ENCODE data around the gene DLG2. TPM values are rescaled to one million over a fixed set of nuclear protein-coding genes. Genes with fewer than 3 reads are reported as not detected.
"Not testable (repeated sequence)": the region's sequence is repeated elsewhere in the genome, so short reads cannot be mapped to it uniquely, and the experiment has no call there.

The DLG2 gene
- total and polyA plus RNA-seq, 2 donors = 3.4 to 42.4 TPM

DNA sequence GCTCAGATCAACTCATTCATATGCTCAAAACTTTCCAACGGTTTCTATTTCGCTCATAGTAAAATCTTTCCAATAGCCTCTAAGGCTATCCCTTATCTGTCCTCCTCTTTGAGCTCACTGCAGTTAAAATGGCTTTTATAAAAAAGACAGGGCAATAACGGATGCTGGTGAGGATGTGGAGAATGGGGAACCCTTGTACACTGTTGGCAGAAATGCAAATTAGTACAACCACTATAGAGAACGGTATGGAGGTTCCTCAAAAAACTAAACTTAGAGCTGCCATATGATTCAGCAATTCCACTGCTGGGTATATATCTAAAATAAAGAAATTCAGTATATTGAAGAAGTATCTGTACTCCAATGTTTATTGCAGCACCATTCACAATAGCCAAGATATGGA lies 345.6 kb downstream of the DLG2 start:
- DNase-seq (ENCODE audit: extremely low spot score) = no peak
- Histone ChIP-seq H3K27ac (ENCODE audit: low read depth) (no peak overlapping the region), H3K4me3 (ENCODE audit: low read depth, low read length) (no peak overlapping the region), H3K4me1 (ENCODE audit: insufficient read depth) (no peaks in the 10 kb centered on the region), H3K36me3 (ENCODE audit: insufficient read depth) (no peaks in the 10 kb centered on the region)
- WGBS = 90% methylated on average over 4 of the region's 4 CpGs

DNA sequence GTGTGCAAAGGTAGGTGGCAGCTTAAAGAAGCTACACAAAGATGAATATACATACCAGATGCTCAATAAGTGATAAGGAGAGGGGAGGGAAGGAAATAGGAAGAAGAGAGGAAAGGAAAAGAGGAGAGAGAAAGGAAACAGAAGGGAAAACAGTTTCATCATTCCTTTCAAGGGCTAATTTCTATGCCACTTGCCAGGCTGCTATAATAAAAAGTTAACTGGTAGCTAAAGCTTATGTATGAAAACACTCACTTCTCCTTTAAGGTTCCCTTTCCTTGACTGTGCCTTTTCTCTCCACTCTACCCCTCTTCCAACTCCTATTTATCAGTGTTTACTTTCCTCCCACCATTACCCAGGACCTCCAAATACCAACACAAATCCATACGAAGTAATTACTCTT lies 347.9 kb downstream of the DLG2 start:
- H3K27ac ChIP-seq (ENCODE audit: low read depth) = no peak overlapping the region
- no peak overlapping the region for H3K4me3 ChIP-seq (ENCODE audit: low read depth, low read length)
- H3K4me1 ChIP-seq (ENCODE audit: insufficient read depth) = no peaks in the 10 kb centered on the region
- WGBS = 59% methylated on average over 1 of the region's 1 CpG
- H3K36me3 ChIP-seq (ENCODE audit: insufficient read depth) = no peaks in the 10 kb centered on the region
- no peak for DNase-seq (ENCODE audit: extremely low spot score)

DNA sequence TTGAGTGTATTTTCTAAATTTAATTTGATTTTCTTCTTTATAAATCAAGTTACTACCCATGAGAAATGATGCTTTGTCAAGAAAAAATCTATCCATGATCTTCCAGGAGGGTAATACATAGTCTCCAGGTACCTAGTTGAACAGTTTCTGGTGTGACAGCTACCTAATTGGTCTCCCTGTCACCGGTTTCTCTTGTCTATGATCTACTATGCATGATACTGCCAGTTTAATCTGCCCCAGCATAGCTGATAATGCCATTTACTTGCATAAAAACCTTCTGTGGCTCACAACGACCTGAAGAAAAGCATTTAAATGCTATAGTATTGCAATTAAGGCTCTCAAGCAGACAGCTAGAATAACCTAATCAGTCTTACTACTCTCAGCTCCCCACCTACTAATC lies 349.5 kb downstream of the DLG2 start:
- DNase-seq (ENCODE audit: extremely low spot score) = no peak
- Histone ChIP-seq H3K4me3 (ENCODE audit: low read depth, low read length) (no peak overlapping the region), H3K27ac (ENCODE audit: low read depth) (no peak overlapping the region), H3K4me1 (ENCODE audit: insufficient read depth) (no peaks in the 10 kb centered on the region), H3K36me3 (ENCODE audit: insufficient read depth) (no peaks in the 10 kb centered on the region)
- 57% methylated on average over 2 of the region's 2 CpGs for WGBS

DNA sequence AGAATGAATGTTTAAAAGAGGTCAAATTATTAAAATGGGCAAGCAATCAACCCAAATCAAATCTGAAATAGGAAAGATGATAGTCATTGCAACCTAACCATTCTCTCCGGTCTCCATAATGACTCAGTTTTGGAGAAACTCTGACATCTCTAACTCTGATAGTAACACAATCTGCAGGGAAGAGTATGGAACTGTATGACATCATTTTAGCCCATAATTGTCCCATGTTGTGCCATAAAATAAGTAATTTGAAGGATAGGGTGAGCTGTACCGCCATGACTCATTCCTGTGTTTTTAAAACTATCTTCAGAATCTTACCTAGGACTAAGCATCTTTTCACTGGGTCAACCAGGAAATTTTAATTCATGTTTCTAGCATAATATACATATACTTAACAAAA lies 350.8 kb downstream of the DLG2 start:
- no peak for DNase-seq (ENCODE audit: extremely low spot score)
- 96% methylated on average over 2 of the region's 2 CpGs for WGBS
- no peaks in the 10 kb centered on the region for H3K4me1 ChIP-seq (ENCODE audit: insufficient read depth)
- H3K27ac ChIP-seq (ENCODE audit: low read depth) = no peak overlapping the region
- no peak overlapping the region for H3K4me3 ChIP-seq (ENCODE audit: low read depth, low read length)
- H3K36me3 ChIP-seq (ENCODE audit: insufficient read depth) = no peaks in the 10 kb centered on the region

- H3K4me3 ChIP-seq (ENCODE audit: low read depth, low read length); DNase-seq (ENCODE audit: extremely low spot score); H3K27ac ChIP-seq (ENCODE audit: low read depth); H3K36me3 ChIP-seq (ENCODE audit: insufficient read depth); H3K4me1 ChIP-seq (ENCODE audit: insufficient read depth): not testable (repeated sequence)
- 91% methylated on average over 2 of the region's 2 CpGs for WGBS
Measured at GRCh38 chr11:85270315-85270714, 356.8 kb downstream of the DLG2 start.

GRCh38 chr11:85269109-85269508 lies 358.0 kb downstream of the DLG2 start:
- Histone ChIP-seq H3K27ac (ENCODE audit: low read depth) (no peak overlapping the region), H3K4me1 (ENCODE audit: insufficient read depth) (no peaks in the 10 kb centered on the region), H3K4me3 (ENCODE audit: low read depth, low read length) (no peak overlapping the region)

DNA sequence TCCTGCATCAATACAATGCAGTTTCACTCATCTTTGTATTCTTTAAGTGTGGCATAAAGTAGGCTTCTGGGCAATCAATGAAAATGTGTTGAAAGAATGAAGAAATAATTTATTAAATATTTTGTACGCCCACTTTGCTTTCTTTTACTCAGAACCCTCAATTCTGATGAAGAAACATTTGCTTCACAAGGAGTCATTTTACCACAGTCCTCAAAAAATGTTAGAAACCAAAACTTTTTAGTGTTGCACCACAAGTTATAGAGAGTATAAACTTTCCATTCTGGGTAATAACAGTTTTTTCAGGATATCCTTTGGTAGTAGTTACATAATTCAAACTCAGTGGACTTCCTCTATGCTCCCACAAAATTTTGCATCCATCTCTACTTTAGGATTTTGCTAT lies 360.5 kb downstream of the DLG2 start:
- Histone ChIP-seq H3K27ac (ENCODE audit: low read depth) (no peak overlapping the region), H3K36me3 (ENCODE audit: insufficient read depth) (no peaks in the 10 kb centered on the region), H3K4me3 (ENCODE audit: low read depth, low read length) (no peak overlapping the region), H3K4me1 (ENCODE audit: insufficient read depth) (no peaks in the 10 kb centered on the region)
- DNase-seq (ENCODE audit: extremely low spot score) = no peak
- WGBS = 96% methylated on average over 1 of the region's 1 CpG

More at GRCh38 chr11:85269109-85269508, 358.0 kb downstream of the DLG2 start:
- H3K36me3 ChIP-seq (ENCODE audit: insufficient read depth) = no peaks in the 10 kb centered on the region
- DNase-seq (ENCODE audit: extremely low spot score) = no peak

DNA sequence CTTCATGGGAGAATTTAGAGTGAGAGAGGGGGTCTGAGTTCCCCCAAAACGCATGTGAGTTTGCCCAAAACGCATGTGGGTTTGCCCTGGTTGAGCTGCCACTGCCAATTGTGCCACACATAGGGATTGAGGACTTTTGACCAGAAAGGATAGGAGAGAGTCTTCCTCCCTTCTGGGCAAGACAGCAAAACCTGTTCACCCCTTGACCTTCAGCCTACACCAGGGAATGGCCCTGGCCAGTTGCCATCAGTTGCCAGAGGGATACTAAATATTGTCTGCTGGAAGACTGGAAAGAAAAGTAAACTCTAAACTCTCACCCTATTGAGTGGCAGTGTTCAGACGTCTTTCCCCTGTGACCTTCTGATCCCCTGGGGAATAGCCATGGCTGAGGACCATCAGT lies 363.8 kb downstream of the DLG2 start:
- 88% methylated on average over 3 of the region's 3 CpGs for WGBS
- H3K4me1 ChIP-seq (ENCODE audit: insufficient read depth) = no peaks in the 10 kb centered on the region
- H3K27ac ChIP-seq (ENCODE audit: low read depth) = no peak overlapping the region
- no peak overlapping the region for H3K4me3 ChIP-seq (ENCODE audit: low read depth, low read length)
- no peaks in the 10 kb centered on the region for H3K36me3 ChIP-seq (ENCODE audit: insufficient read depth)
- no peak for DNase-seq (ENCODE audit: extremely low spot score)

DNA sequence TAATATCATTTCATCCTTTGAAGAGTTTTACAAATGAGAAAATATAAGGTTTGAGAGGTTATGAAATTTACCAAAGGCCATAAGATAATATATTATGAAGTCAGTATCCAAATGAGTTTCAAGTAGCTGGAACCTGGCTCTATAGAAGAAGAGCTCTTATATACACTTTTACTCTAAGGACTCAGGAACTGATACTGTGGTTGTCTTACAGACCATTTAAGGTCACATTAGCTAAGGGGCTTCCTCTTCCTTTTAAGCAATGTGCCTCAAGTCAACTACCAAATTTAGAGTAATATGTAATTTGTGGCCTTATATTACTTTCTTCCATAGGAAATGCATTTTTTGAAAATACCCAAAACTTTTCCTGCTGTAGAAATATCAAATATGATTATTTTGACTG lies 369.3 kb downstream of the DLG2 start:
- Histone ChIP-seq H3K4me1 (ENCODE audit: insufficient read depth) (no peaks in the 10 kb centered on the region), H3K27ac (ENCODE audit: low read depth) (no peak overlapping the region), H3K36me3 (ENCODE audit: insufficient read depth) (no peaks in the 10 kb centered on the region), H3K4me3 (ENCODE audit: low read depth, low read length) (no peak overlapping the region)
- no peak for DNase-seq (ENCODE audit: extremely low spot score)

DNA sequence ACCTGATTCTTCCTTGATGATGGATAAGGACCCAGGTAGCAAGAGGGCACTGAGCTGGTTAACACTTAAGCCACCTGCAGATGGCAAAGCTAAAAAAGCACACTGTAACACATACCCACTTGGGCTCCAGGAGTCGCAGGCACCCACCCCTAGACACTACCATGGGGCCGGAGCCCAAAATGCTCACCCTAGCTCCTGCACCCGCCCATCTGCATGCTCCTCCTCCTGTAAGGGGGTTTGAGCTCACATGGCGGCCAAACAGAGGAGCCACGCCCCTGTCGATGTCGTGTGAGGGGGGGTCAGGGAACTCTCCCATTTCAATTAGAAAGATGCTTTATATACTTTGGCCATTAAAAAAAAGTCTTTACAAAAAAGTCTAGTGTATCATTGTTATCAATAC lies 370.7 kb downstream of the DLG2 start:
- Histone ChIP-seq H3K4me3 (ENCODE audit: low read depth, low read length) (no peak overlapping the region), H3K27ac (ENCODE audit: low read depth) (no peak overlapping the region), H3K4me1 (ENCODE audit: insufficient read depth) (no peaks in the 10 kb centered on the region), H3K36me3 (ENCODE audit: insufficient read depth) (no peaks in the 10 kb centered on the region)
- no peak for DNase-seq (ENCODE audit: extremely low spot score)
- 94% methylated on average over 7 of the region's 7 CpGs for WGBS

DNA sequence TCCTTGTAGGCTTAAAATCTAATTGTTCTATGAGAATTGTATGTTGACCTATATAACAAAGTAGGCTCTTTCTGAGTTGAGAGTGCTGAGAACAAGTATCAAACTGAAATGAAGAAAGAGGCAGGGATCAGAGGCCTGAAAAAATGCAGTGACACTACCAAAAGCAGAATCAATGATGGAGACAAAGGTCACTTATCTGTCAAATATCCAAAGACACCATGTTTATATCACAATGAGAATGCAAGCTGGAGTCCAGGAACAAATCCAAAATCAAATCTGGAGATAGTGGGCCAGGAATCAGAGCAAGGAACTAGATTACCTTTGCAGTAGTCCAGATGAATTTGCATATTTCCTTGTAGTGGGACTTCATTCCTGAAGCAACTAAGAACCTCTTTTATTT lies 377.7 kb downstream of the DLG2 start:
- DNase-seq (ENCODE audit: extremely low spot score) = no peak
- Histone ChIP-seq H3K4me1 (ENCODE audit: insufficient read depth) (no peaks in the 10 kb centered on the region), H3K27ac (ENCODE audit: low read depth) (no peak overlapping the region), H3K36me3 (ENCODE audit: insufficient read depth) (no peaks in the 10 kb centered on the region), H3K4me3 (ENCODE audit: low read depth, low read length) (no peak overlapping the region)

DNA sequence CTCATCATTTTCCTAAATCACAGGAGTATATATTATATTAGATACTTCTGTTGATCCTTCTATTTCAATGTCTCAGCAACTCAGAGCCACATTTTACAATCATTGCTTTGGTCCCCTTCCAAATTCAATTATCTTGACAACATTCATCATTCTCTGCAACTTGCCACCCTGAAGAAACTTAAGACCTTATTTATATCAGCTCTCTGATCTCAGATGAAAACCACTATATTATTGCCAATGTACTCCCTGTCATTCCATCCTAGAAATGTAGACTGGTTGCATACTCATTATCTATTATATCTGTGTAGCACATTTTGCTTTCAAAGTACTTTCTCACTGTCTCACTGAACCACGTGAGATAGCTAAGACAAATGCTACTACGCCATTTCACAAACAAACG lies 379.3 kb downstream of the DLG2 start:
- 93% methylated on average over 3 of the region's 3 CpGs for WGBS
- H3K4me3 ChIP-seq (ENCODE audit: low read depth, low read length) = no peak overlapping the region
- no peaks in the 10 kb centered on the region for H3K4me1 ChIP-seq (ENCODE audit: insufficient read depth)
- no peaks in the 10 kb centered on the region for H3K36me3 ChIP-seq (ENCODE audit: insufficient read depth)
- H3K27ac ChIP-seq (ENCODE audit: low read depth) = no peak overlapping the region
- no peak for DNase-seq (ENCODE audit: extremely low spot score)

GRCh38 chr11:85238906-85239305 lies 388.2 kb downstream of the DLG2 start:
- Histone ChIP-seq H3K36me3 (ENCODE audit: insufficient read depth) (no peaks in the 10 kb centered on the region), H3K27ac (ENCODE audit: low read depth) (no peak overlapping the region), H3K4me3 (ENCODE audit: low read depth, low read length) (no peak overlapping the region), H3K4me1 (ENCODE audit: insufficient read depth) (no peaks in the 10 kb centered on the region)
- WGBS = 95% methylated on average over 1 of the region's 1 CpG
- no peak for DNase-seq (ENCODE audit: extremely low spot score)

DNA sequence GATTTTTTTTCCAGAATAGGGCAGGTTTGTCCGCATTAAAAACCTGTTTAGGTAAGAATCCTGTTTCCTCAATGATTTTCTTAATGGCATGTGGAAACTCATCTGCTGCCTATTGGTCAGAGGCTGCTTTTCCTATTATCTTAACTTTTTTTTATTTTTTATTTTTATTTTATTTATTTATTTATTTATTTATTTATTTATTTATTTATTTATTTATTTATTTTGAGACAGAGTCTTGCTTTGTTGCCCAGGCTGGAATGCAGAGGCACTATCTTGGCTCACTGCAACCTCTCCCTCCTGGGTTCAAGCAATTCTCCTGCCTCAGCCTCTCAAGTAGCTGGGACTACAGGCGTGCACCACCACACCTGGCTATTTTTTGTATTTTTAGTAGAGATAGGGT lies 389.1 kb downstream of the DLG2 start:
- 96% methylated on average over 2 of the region's 2 CpGs for WGBS
- H3K4me1 ChIP-seq (ENCODE audit: insufficient read depth); H3K36me3 ChIP-seq (ENCODE audit: insufficient read depth); DNase-seq (ENCODE audit: extremely low spot score); H3K4me3 ChIP-seq (ENCODE audit: low read depth, low read length); H3K27ac ChIP-seq (ENCODE audit: low read depth): not testable (repeated sequence)

DNA sequence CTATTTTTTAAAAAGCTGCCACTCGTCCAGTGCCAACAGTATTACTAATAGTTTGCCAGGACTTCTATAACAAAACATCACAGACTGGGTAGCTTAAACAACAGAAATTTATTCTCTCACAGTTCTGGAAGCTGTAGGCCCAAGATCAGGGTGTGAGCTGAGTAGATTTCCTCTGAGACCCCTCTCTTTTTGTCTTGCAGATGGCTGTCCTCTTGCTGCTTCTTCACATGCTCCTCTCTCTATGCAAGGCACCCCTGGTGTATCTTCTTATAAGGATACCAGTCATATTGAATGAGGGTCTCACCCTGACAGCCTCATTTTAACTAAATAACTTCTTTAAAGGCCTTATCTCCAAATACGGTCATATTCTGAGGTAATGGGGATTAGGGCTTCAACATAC lies 390.9 kb downstream of the DLG2 start:
- Histone ChIP-seq H3K4me1 (ENCODE audit: insufficient read depth) (no peaks in the 10 kb centered on the region), H3K27ac (ENCODE audit: low read depth) (no peak overlapping the region), H3K4me3 (ENCODE audit: low read depth, low read length) (no peak overlapping the region), H3K36me3 (ENCODE audit: insufficient read depth) (no peaks in the 10 kb centered on the region)
- 79% methylated on average over 2 of the region's 2 CpGs for WGBS
- DNase-seq (ENCODE audit: extremely low spot score) = no peak
